ENCODE measurements around the gene MBNL3. TPM values are rescaled to one million over a fixed set of nuclear protein-coding genes. Genes with fewer than 3 reads are reported as not detected.

The MBNL3 gene
- total RNA-seq, 1 experiment from 2014 or later, result 2.6 TPM

GRCh38 chrX:132365490-132365889, 123.3 kb downstream of the MBNL3 start:
- H3K27me3 ChIP-seq (ENCODE audit: insufficient read depth, low read length), result peaks cover 50% of the 10 kb centered on the region
- no peaks in the 10 kb centered on the region for H4K20me1 ChIP-seq (ENCODE audit: control insufficient read depth, insufficient read depth, insufficient read length)
- no peak overlapping the region for H3T11ph ChIP-seq (ENCODE audit: low read length)

More at GRCh38 chrX:132365490-132365889, 123.3 kb downstream of the MBNL3 start:
- H3K79me1 ChIP-seq (ENCODE audit: insufficient read depth, low read depth, low read length, poor library complexity, severe bottlenecking), result no peaks in the 10 kb centered on the region
- H3K4me2 ChIP-seq (ENCODE audit: insufficient read depth, insufficient read length, low read length), result no peak overlapping the region
- no peak overlapping the region for H2BK20ac ChIP-seq (ENCODE audit: low read depth, low read length, poor library complexity, severe bottlenecking)
- no peak overlapping the region for H3K23ac ChIP-seq (ENCODE audit: insufficient read length, low read depth, low read length)
- H4K5ac ChIP-seq (ENCODE audit: insufficient read length, low read depth, low read length), result no peak overlapping the region
- H3K4me1 ChIP-seq (ENCODE audit: insufficient read depth, low read length), result no peaks in the 10 kb centered on the region
- no peak overlapping the region for H2BK12ac ChIP-seq (ENCODE audit: insufficient read length, low read depth, low read length)
- H3K4me1 Mint-ChIP-seq, result peaks cover 24 to 26% of the 10 kb centered on the region in 2 experiments
- H3K23me2 ChIP-seq (ENCODE audit: insufficient read length, low read depth, low read length, poor library complexity, severe bottlenecking), result no peaks in the 10 kb centered on the region
- no peak overlapping the region for H2BK15ac ChIP-seq (ENCODE audit: low read depth, low read length)
- no peak overlapping the region for H3K18ac ChIP-seq (ENCODE audit: insufficient read length, low read depth, low read length)
- no peak overlapping the region for H2AFZ ChIP-seq (ENCODE audit: low read length)
- H3K36me3 Mint-ChIP-seq (ENCODE audit: insufficient read depth in 1 of 3, low read depth in 3 of 3), result 0 out of 7 replicates have a peak, but pooled peaks cover 0 to 1% (median 0%) of the 10 kb centered on the region in 3 experiments
- no peak overlapping the region for H3K56ac ChIP-seq (ENCODE audit: insufficient read length, low read depth, low read length)
- no peak overlapping the region for H4K91ac ChIP-seq (ENCODE audit: insufficient read length, low read depth, low read length)
- TF ChIP-seq, protein P1, sequence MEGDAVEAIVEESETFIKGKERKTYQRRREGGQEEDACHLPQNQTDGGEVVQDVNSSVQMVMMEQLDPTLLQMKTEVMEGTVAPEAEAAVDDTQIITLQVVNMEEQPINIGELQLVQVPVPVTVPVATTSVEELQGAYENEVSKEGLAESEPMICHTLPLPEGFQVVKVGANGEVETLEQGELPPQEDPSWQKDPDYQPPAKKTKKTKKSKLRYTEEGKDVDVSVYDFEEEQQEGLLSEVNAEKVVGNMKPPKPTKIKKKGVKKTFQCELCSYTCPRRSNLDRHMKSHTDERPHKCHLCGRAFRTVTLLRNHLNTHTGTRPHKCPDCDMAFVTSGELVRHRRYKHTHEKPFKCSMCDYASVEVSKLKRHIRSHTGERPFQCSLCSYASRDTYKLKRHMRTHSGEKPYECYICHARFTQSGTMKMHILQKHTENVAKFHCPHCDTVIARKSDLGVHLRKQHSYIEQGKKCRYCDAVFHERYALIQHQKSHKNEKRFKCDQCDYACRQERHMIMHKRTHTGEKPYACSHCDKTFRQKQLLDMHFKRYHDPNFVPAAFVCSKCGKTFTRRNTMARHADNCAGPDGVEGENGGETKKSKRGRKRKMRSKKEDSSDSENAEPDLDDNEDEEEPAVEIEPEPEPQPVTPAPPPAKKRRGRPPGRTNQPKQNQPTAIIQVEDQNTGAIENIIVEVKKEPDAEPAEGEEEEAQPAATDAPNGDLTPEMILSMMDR (conservative IDR thresholded peaks at IDR 0.05), result no peak
- H3K4me3 Mint-ChIP-seq, result no peak overlapping the region
- DNase-seq, result no peak
- no peak overlapping the region for H4K8ac ChIP-seq (replicated peaks; ENCODE audit: insufficient read length, low read depth, low read length)
- H3K27me3 Mint-ChIP-seq (ENCODE audit: low read depth), result peaks cover 100% of the 10 kb centered on the region
- H3K14ac ChIP-seq (ENCODE audit: insufficient read depth, low read length), result no peak overlapping the region
- H3K27ac Mint-ChIP-seq, result no peak overlapping the region
- H3K27ac ChIP-seq (ENCODE audit: insufficient read length, low read depth, low read length), result no peak overlapping the region
- no peak overlapping the region for H2BK5ac ChIP-seq (ENCODE audit: insufficient read length, low read length)
- no peak overlapping the region for H2BK120ac ChIP-seq (ENCODE audit: low read depth, low read length, poor library complexity, severe bottlenecking)
- no peaks in the 10 kb centered on the region for H3K79me2 ChIP-seq (ENCODE audit: insufficient read depth, low read length)
- no peaks in the 10 kb centered on the region for H3K9me3 ChIP-seq (ENCODE audit: control insufficient read depth, low read depth, low read length)
- H3K9ac ChIP-seq (ENCODE audit: extremely low read depth, insufficient read length, low read length), result no peak overlapping the region
- no peak overlapping the region for H2AK5ac ChIP-seq (ENCODE audit: insufficient read length, low read length)
- no peak overlapping the region for H3K4ac ChIP-seq (ENCODE audit: low read depth, low read length)
- peaks cover 2 to 6% of the 10 kb centered on the region in 2 experiments; a peak in 4 of 5 replicates for H3K9me3 Mint-ChIP-seq
